ENCODE data around the gene HIVEP3. TPM values are rescaled to one million over a fixed set of nuclear protein-coding genes. Genes with fewer than 3 reads are reported as not detected.

HIVEP3 gene
- total RNA-seq, 4 donors from 2014 or later: 4.6 to 8.3 (median 6.5) TPM

GRCh38 chr1:41762251-41762650, 156.5 kb downstream of the HIVEP3 start:
- TF ChIP-seq POLR2A (IDR thresholded peaks at IDR 0.05) (no peak), CTCF (IDR thresholded peaks at IDR 0.05) (no peak)
- peaks cover 0 to 4% (median 0%) of the 10 kb centered on the region in 4 donors for H3K9me3 ChIP-seq
- no peak overlapping the region for H3K4me3 ChIP-seq
- no peaks in the 10 kb centered on the region for H3K36me3 ChIP-seq
- H3K27ac ChIP-seq: no peak overlapping the region
- no peak for DNase-seq
- no peaks in the 10 kb centered on the region for H3K27me3 ChIP-seq
- H3K4me1 ChIP-seq: peaks cover 0 to 14% (median 3%) of the 10 kb centered on the region in 4 donors

GRCh38 chr1:41758904-41759548, 159.7 kb downstream of the HIVEP3 start:
- Histone ChIP-seq H3K27me3 (no peaks in the 10 kb centered on the region), H3K4me1 (no peaks in the 10 kb centered on the region), H3K36me3 (no peaks in the 10 kb centered on the region), H3K27ac (no peak overlapping the region), H3K4me3 (no peak overlapping the region), H3K9me3 (peaks cover 0 to 4% (median 0%) of the 10 kb centered on the region in 4 donors)
- no peak for DNase-seq
- TF ChIP-seq CTCF (IDR thresholded peaks at IDR 0.05): no peak
- no peak for TF ChIP-seq POLR2A (IDR thresholded peaks at IDR 0.05)

GRCh38 chr1:41758500-41758899, 160.2 kb downstream of the HIVEP3 start:
- no peak for TF ChIP-seq POLR2A (IDR thresholded peaks at IDR 0.05)
- TF ChIP-seq CTCF (IDR thresholded peaks at IDR 0.05): no peak
- no peaks in the 10 kb centered on the region for H3K27me3 ChIP-seq
- no peak for DNase-seq
- no peaks in the 10 kb centered on the region for H3K4me1 ChIP-seq
- no peak overlapping the region for H3K27ac ChIP-seq
- no peaks in the 10 kb centered on the region for H3K36me3 ChIP-seq
- H3K4me3 ChIP-seq: no peak overlapping the region
- peaks cover 0 to 4% (median 0%) of the 10 kb centered on the region in 4 donors for H3K9me3 ChIP-seq

- Histone ChIP-seq H3K4me3 (no peak overlapping the region), H3K9me3 (no peaks in the 10 kb centered on the region), H3K36me3 (no peaks in the 10 kb centered on the region), H3K4me1 (peaks cover 0 to 13% (median 2%) of the 10 kb centered on the region in 4 donors), H3K27me3 (no peaks in the 10 kb centered on the region), H3K27ac (no peak overlapping the region)
- TF ChIP-seq CTCF (IDR thresholded peaks at IDR 0.05) (no peak), POLR2A (IDR thresholded peaks at IDR 0.05) (no peak)
- DNase-seq: no peak
Measured at GRCh38 chr1:41754540-41754939, 164.2 kb downstream of the HIVEP3 start.

- Histone ChIP-seq H3K27ac (no peak overlapping the region), H3K36me3 (no peaks in the 10 kb centered on the region), H3K9me3 (no peaks in the 10 kb centered on the region), H3K4me1 (peaks cover 0 to 13% (median 2%) of the 10 kb centered on the region in 4 donors), H3K27me3 (no peaks in the 10 kb centered on the region), H3K4me3 (no peak overlapping the region)
- no peak for DNase-seq
- TF ChIP-seq CTCF (IDR thresholded peaks at IDR 0.05): no peak
- no peak for TF ChIP-seq POLR2A (IDR thresholded peaks at IDR 0.05)
Measured at GRCh38 chr1:41752514-41753170, 166.1 kb downstream of the HIVEP3 start.
